ENCODE results near the gene STX3.
"Not testable (repeated sequence)": the region's sequence is repeated elsewhere in the genome, so short reads cannot be mapped to it uniquely, and the experiment has no call there.

STX3 gene

DNA sequence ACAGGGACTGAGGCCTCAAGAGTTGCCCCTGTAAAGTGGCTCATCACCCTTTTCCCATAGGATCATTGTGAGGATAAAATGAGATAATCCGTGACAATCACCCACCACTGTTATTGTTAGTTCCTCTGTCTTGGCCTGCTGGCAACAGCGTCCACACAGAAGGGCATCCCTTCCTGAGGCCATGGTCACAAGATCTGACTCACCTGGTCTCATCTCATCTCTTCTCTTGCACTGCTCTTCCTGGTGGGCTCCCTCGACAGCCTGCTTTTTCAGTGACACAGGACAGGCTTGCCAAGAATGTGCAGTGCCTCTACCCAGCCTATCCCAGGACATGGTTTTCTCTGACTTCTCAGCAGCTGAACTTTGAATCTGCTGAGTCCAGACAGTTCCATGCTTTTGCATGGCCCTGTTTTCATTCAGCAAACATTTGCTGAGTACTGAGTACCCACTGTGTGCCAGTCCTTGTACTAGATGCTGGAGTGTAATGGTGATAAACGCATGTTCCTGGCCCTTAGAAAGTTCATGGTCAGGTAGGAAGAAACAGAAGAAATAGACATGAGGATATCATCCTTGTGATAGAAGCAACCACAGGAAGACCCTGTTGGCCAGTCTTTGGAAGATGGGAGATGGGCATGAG lies 3.3 kb downstream of the STX3 start:
- DNase-seq (ENCODE audit: low spot score) = no peak

- DNase-seq (ENCODE audit: low spot score) = no peak
Observed at GRCh38 chr11:59759900-59760299, 4.7 kb downstream of the STX3 start.

- DNase-seq (ENCODE audit: low spot score) = no peak
Observed at GRCh38 chr11:59760771-59761170, 5.6 kb downstream of the STX3 start.

GRCh38 chr11:59761993-59762392 lies 6.8 kb downstream of the STX3 start:
- DNase-seq (ENCODE audit: low spot score) = no peak

DNA sequence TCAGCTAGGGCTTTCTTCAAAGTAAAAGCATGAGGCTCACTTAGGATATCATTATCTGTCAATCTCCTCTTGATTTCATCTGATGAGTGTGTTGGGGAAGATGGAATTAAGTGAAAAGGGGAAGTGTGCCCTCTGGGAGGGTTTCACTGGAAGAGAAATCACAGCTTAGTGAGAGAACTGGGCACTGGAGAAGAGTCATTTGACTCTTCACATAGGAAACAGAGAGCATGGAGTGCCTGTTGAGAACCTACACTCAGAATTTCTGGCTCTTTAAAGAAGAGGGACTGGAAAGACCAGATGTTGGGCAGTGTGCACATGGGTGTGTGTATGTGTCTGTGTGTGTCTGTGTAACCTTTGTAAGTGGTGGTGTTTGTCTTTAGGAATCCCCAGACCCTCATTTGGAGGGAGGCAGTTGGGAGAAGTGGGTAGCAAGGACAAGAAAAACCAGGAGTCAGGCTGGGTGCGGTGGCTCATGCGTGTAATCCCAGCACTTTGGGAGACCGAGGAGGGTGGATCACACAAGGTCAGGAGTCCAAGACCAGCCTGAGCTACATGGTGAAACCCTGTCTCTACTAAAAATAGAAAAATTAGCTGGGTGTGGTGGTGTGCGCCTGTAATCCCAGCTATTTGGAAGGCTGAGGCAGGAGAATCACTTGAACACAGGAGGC lies 10.0 kb downstream of the STX3 start:
- peak; percentile 26 for DNase-seq (ENCODE audit: low spot score)

DNA sequence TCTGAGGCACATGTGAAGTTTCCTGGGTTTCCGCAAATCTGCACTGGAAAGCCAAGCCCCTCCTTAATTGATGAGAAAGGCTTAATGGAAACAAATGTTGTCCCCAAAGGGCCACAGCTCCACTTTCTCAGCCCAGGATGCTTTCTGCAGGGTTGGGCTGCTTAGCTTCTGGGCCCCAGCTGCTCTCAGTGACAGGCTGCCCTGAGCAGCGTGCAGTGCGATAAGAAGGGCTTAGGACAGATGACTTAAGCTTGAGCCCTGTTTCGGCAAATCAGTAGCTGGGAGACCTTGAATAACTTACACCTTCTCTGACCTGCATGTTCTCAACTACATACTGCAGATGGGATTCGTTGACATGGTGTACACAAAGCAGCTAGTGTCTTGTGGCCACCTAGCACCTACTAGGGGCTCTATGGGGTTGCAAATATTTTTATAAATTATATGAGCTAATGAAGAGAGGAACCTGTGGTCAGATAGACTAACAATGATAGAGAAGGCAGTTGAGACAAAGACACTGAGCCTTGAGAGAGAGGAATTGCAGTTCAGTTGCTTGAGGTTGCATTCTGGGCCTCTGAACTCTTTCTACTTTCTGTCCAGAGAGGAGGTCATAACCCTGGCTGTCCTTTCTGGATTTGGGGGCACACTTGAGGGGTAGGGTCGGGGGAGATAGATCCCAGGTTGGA lies 11.5 kb downstream of the STX3 start:
- DNase-seq (ENCODE audit: low spot score) = no peak

- DNase-seq (ENCODE audit: low spot score) = no peak
Observed at GRCh38 chr11:59767225-59767611, 12.0 kb downstream of the STX3 start.

DNA sequence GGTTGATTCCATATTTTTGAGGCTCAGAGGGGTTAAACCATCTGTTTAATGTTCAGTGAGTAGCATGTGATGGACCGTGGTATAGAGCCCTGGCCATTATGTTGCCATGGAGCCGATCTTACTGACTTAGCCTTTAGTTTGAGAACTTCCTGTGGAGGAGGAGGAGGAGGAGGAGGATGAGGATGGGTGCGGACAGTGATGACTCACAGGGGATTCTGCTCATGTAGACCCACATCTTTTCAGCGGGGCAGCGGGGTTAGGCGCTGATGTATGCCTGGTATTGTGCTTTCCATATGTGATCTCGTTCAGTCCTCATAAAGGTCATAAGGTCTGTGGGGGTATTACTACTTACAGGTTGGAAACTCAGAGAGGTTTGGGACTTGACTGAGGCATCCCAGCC lies 13.9 kb downstream of the STX3 start:
- DNase-seq (ENCODE audit: low spot score) = no peak

DNA sequence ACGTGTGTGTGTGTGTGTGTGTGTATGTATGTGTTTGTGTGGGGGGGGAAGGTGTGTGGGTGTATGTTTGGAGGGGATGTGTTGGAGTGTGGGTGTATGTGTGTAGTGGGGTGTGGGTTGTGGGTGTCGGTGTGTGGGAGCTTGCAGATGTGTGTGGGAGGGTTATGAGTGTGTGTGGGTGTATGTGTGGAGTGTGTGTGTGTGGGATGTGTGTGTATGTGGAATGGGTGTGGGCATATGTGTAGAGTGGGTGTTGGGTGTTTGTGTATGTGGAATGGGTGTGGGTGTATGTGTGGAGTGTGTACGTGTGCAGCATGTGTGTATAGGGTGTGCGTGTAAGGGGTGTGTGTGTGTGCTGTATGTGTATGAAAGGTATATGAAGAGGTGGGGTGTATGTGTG lies 14.7 kb downstream of the STX3 start:
- DNase-seq (ENCODE audit: low spot score) = no peak

DNA sequence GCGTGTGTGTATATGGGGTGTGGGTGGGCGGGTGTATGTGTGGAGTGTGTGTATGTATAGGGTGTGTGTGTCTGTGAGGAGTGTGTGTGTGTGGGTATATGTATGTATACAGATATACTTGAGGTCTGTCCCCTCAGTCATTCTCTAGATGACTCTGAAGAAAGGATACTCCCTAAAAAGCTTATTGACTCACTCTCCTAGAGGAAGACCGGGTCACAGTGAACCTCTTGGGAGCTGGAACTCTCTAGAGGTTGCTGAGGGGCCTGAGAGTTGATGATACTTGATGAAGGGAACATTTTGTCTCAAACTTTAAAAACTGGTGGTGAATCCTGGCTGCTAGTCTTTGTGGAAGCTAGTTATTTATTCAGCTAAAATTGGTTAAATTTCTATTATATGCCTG lies 15.1 kb downstream of the STX3 start:
- no peak for DNase-seq (ENCODE audit: low spot score)

GRCh38 chr11:59770869-59771268 lies 15.7 kb downstream of the STX3 start:
- DNase-seq (ENCODE audit: low spot score) = no peak

GRCh38 chr11:59771605-59772004 lies 16.4 kb downstream of the STX3 start:
- DNase-seq (ENCODE audit: low spot score) = no peak

DNA sequence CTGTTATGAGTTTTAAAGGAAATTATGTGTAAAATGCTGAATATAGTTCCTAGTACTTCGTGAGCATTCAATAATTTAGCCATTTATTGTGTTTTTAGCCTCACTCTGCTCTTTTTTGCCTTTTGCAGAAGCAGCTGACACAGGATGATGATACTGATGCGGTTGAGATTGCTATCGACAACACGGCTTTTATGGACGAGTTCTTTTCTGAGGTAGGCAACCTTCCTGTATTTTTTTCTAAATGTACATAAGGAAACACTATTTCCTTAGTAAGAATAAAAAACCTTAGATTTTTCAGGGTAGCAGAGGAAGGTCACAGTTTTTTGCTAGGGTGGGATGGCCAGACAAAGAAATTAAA lies 17.9 kb downstream of the STX3 start:
- no peak for DNase-seq (ENCODE audit: low spot score)

GRCh38 chr11:59776210-59777066 lies 21.3 kb downstream of the STX3 start:
- no peak for DNase-seq (ENCODE audit: low spot score)

GRCh38 chr11:59777104-59777503 lies 21.9 kb downstream of the STX3 start:
- no peak for DNase-seq (ENCODE audit: low spot score)

- no peak for DNase-seq (ENCODE audit: low spot score)
Observed at GRCh38 chr11:59778122-59778521, 22.9 kb downstream of the STX3 start.

DNA sequence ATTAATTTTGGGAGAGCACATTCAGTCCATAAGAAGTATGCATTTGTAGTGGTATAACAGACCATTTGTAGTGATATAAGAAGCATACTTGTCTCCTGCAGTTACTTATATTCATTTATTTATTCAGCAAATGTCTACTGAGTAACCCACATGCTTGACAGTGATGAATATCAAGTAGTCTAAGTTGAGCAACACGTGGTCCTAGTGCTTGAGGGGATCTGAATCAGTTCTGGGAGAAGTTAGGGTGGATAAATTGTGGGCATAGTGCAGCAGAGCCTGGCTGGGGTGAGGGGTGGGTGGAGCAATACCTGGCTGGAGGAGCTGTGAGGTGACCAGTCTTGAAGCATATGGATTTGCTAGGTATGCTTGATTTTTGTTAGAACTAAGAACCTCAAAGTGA lies 24.3 kb downstream of the STX3 start:
- DNase-seq (ENCODE audit: low spot score) = no peak

GRCh38 chr11:59782080-59782479 lies 26.9 kb downstream of the STX3 start:
- DNase-seq (ENCODE audit: low spot score) = no peak

DNA sequence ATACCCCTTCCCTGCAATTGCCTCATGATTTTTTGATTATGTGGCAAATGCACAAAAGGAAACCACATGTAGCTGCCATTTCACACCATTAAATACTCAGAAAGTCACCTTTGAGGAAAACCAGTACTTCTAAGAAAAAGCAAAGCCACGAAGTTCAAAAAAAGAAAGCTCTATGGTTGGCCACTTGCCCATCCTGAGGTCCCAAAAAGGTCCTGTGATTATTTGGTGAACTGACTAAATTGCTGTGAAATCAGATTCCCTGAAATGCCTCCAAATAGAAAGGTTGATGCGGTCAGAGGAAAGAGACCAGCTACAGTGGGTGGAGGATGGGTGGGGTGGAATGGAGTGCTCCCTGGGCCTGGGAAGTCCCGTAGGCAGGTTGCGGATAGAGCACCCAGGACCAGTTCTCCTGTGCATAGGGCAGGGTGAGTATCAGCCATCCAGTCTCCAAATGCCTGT lies 28.5 kb downstream of the STX3 start:
- no peak for DNase-seq (ENCODE audit: low spot score)

- DNase-seq (ENCODE audit: low spot score) = not testable (repeated sequence)
Observed at GRCh38 chr11:59784441-59784840, 29.3 kb downstream of the STX3 start.

- DNase-seq (ENCODE audit: low spot score) = no peak
Observed at GRCh38 chr11:59785818-59786217, 30.6 kb downstream of the STX3 start.

- no peak for DNase-seq (ENCODE audit: low spot score)
Observed at GRCh38 chr11:59787255-59787588, 32.0 kb downstream of the STX3 start.

GRCh38 chr11:59787816-59788215 lies 32.6 kb downstream of the STX3 start:
- no peak for DNase-seq (ENCODE audit: low spot score)
